ENCODE measurements around the gene PLEKHG3.
A peak's percentile ranks its signal among the peaks of the same experiment; 100 is the strongest.

The PLEKHG3 gene

GRCh38 chr14:64706593-64707193 is 2.5 kb downstream of the PLEKHG3 start:
- DNase-seq (ENCODE audit: low read depth), result no peak

GRCh38 chr14:64707661-64708060 is 3.4 kb downstream of the PLEKHG3 start:
- DNase-seq (ENCODE audit: low read depth), result no peak

- DNase-seq (ENCODE audit: low read depth), result no peak
Measured at GRCh38 chr14:64708148-64709004, 4.2 kb downstream of the PLEKHG3 start.

GRCh38 chr14:64709126-64709525 is 4.9 kb downstream of the PLEKHG3 start:
- DNase-seq (ENCODE audit: low read depth), result no peak

GRCh38 chr14:64711039-64711438 is 6.8 kb downstream of the PLEKHG3 start:
- DNase-seq (ENCODE audit: low read depth), result no peak

GRCh38 chr14:64713677-64714076 is 9.5 kb downstream of the PLEKHG3 start:
- DNase-seq (ENCODE audit: low read depth), result no peak

- no peak for DNase-seq (ENCODE audit: low read depth)
Measured at GRCh38 chr14:64714432-64715025, 10.3 kb downstream of the PLEKHG3 start.

GRCh38 chr14:64715146-64715627 is 11.0 kb downstream of the PLEKHG3 start:
- DNase-seq (ENCODE audit: low read depth), result no peak

GRCh38 chr14:64715628-64716412 is 11.6 kb downstream of the PLEKHG3 start:
- no peak for DNase-seq (ENCODE audit: low read depth)

- DNase-seq (ENCODE audit: low read depth), result no peak
Measured at GRCh38 chr14:64717870-64718269, 13.6 kb downstream of the PLEKHG3 start.

- no peak for DNase-seq (ENCODE audit: low read depth)
Measured at GRCh38 chr14:64718762-64719161, 14.5 kb downstream of the PLEKHG3 start.

GRCh38 chr14:64719601-64720000 is 15.4 kb downstream of the PLEKHG3 start:
- no peak for DNase-seq (ENCODE audit: low read depth)

- DNase-seq (ENCODE audit: low read depth), result peak; percentile 37
Measured at GRCh38 chr14:64720131-64720576, 15.9 kb downstream of the PLEKHG3 start.

GRCh38 chr14:64721391-64721791 is 17.2 kb downstream of the PLEKHG3 start:
- peak; percentile 84 for DNase-seq (ENCODE audit: low read depth)

GRCh38 chr14:64721899-64722298 is 17.7 kb downstream of the PLEKHG3 start:
- no peak for DNase-seq (ENCODE audit: low read depth)

GRCh38 chr14:64722842-64723447 is 18.7 kb downstream of the PLEKHG3 start:
- DNase-seq (ENCODE audit: low read depth), result no peak

GRCh38 chr14:64723691-64724577 is 19.7 kb downstream of the PLEKHG3 start:
- no peak for DNase-seq (ENCODE audit: low read depth)

GRCh38 chr14:64724578-64724930 is 20.3 kb downstream of the PLEKHG3 start:
- DNase-seq (ENCODE audit: low read depth), result no peak

GRCh38 chr14:64725261-64725815 is 21.1 kb downstream of the PLEKHG3 start:
- DNase-seq (ENCODE audit: low read depth), result no peak

- no peak for DNase-seq (ENCODE audit: low read depth)
Measured at GRCh38 chr14:64725879-64726584, 21.8 kb downstream of the PLEKHG3 start.
